ENCODE results near the gene B4GALT2. TPM values are rescaled to one million over a fixed set of nuclear protein-coding genes. Genes with fewer than 3 reads are reported as not detected.

The B4GALT2 gene
- total RNA-seq, 1 donor from 2014 or later, result 39.7 TPM

DNA sequence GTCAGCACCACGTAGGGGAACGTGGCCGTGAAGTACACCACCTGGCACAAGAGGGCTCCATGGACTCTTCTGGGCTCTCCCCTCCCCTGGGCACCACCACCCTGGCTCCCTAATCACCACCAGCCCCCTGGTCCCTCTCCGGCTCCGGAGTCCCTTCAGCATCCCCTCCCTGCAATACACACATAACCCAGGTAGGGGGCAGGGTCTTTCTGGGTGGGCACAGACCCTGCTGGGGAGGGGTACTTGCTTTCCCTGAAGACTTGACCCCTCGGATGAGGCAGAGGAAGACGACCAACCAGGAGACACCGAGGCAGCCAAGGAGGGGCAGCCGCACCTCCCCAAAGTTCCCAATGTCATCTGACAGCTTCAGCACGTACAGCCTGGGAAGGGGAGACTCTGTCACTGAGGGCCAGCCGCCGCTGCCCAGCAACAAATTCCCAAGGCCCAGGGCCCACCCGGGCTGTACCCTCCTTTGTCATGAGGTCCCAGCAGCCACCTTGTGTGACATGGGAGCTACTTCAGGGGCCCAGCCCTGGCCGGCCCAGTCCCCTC is 23.7 kb downstream of the B4GALT2 start:
- no peak for DNase-seq (ENCODE audit: low spot score)

DNA sequence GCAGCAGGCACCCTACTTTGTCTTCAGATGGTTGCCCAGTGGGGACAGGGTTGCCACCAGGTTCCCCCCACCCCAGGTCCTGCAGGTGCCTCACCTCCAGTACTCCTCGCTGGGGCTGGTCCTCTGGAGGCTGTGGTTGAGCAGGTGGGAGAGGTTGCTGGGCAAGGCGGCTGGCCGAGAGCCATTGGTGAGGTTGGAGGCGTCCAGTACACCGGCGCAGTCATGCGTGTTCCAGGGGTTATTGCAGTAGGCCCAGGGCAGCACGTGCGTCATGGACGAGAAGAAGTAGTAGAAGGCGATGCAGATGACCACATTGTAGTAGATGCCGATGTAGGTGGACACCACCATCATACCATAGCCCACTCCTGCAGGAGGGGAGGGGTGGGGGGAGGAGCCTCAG is 29.2 kb downstream of the B4GALT2 start:
- no peak for DNase-seq (ENCODE audit: low spot score)

DNA sequence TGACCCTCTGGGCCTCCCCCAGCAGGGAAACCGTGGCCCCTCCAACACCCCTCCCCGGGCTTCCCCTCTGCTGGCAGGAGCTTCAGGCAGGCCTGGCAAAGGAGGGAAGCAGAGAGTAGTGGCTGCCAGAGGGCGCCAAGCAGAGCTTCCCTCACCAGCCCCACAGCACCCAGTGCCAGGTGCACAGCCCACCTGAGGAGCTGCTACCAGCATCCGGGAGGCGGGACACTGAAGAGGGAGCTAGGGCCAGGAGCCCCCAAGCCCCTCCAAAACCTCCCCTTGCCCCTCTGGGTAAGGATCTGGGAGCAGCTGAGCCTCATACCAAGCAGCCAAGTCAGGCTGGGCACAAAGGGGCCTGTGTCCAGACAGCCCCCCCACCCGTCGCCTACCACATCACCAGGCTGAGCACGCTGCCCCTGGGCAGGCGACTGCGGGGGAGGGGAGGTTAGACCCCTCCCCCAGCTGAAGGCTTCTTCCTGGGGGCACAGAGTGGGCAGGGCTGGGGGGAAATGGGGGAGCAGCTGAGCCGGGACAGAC is 32.0 kb downstream of the B4GALT2 start:
- no peak for DNase-seq (ENCODE audit: low spot score)

DNA sequence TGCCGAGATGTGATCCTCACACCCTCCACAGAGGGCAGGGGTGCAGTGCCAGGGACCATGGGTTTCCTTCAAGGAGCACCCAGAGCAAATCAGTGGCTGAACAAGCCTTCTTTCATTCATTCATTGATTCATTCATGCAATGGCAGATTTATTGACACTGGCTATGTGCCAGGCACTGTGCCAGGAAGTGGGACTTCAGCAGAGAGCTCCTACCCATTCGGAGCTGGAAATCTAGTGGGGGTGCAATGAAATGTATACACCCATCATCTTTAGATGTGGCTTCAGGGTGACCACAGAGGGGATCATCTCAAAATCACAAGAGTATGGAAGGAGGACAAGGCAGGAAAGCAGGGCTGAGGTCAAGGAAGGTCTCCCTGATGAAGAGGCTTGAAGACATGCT is 33.4 kb downstream of the B4GALT2 start:
- DNase-seq (ENCODE audit: low spot score), result no peak

DNA sequence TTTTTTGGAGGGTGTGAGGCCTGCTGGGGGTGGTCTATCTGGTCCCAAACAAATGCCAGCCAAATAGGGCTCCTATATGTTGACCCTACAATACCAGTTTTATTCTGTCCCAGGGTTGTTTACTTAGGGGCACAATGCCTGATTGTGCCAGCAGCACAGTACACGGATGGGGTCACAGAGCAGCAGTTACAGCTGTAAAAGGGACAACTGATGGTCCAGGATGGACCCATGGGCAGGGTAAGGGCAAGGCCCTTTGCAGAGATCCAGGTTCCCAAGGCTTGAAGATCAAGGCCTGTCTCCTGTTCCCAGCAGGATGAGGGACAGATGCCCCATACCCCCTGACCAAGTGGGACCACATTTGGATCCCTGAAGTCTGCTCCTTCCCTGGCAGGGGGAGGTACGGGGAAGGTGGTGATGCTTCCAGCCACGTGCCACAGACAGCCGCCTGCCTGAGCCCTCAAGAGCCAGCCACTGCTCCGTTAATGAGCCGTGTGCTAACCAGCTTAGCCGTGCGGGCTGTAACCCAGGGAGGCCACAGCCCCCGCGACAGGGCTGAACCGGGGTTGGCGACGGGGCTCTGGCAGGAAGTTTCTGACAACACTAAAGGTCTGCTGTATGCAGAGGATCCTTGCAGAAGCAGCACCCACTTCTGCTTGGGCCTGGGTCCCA is 34.1 kb downstream of the B4GALT2 start:
- no peak for DNase-seq (ENCODE audit: low spot score)

DNA sequence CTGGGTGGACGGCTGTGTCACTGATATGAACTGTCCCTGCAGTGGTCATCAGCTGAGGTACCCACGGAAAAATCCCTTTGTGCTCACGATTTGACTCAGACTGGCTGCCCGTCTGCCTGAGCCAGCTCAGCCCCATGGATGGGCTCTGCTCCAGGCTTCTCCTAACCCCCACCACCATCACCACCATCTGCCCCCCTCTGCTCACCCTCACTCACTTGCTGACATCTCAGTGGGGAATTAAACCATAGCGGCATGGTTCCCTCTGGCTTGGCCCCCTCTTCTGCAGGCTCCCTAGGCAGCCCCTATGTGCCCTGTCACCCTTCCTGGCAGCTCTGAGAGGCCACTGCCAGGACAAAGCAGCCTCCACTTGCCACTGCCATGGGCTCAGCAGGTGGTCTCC is 34.9 kb downstream of the B4GALT2 start:
- no peak for DNase-seq (ENCODE audit: low spot score)

DNA sequence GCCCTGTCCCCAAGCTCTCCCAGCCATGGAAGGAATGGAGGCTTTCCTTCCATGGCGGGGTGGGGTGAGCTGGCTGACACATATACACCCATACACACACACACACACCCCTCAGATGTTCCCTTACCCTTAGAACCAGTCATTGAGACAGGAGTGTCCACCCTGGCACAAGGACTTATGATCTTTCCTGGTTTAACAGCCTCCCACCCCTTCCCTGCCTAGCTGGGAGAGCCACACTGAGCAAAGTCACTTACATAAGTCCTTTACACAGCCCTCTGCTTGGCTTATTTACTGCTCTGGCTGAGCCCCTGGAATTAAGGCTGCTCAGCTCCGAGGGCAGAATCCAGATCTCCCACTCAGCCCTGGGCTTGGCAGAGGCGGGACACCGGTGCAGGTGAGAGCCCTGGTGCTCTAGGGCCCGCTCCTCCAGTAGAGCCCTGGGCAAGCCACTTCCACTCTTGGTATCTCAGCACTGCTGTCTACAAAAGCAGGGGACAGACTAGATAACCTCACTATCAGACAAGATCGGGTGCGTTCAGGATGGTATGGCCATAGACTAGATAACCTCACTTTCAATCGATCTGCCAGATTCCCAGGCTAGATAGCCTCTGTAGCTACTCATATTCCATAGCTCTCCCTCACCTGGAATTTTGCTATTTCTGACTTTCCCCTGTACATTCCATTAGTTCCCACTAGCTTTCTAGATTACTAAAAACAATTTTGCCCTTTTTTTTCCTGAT is 35.5 kb downstream of the B4GALT2 start:
- no peak for DNase-seq (ENCODE audit: low spot score)

DNA sequence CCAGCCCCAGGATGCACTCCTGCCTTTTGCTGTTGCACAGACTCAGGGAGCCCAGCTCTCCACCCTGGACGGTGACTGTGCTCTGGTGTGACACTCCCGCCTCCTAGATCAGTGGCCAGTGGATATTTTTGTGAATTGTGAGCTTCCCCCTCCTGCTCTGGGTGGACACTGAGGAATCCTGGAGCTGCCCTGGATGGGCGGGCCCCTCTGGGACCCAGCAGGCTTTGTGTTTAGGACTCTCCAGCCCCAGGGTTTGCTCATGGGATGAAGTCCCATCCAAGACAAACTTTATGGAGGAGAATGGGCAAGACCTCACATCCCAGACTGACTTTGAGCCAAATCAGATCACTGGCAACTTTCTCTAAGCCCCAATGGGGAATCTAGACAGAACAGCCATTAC is 36.2 kb downstream of the B4GALT2 start:
- no peak for DNase-seq (ENCODE audit: low spot score)

DNA sequence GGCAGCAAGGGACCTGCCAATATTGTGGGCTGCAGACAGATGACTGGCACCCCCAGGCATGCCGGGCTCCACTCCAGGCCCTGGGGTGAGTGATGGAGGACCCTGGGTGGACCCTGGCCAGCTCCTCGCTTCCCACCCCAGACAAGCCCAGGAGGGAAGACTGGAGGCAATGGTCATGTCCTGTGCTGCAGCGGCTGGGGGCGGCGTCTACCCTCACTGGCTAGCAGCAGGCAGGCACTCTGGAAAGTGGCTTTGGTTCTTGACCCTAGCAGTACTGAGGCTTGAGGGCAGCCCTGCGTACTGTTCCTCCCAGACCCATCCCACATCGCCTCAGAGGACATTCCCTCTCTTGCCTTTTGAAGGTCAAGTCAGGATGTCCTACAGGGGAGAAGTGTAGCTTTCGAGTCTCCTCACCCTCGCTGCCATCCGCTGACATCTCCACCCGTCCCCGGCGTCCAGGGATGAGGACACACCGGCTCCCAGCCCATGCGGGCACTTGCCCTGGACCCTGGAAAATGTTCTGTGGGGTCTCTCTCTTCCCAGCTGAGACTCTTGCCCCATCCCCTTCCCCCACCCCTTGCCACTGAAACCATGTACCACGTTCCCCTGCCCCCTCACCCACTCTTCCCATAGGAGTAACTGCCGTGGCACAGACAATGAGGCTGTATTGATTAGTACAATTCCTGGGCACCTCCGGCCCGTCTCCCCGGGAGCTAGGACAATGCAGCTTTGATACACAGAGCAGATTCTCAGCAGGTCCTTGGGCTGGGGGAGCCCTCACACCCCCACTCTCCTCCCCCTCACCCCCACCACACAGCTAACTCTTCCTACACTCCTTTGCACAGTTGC is 37.3 kb downstream of the B4GALT2 start:
- no peak for DNase-seq (ENCODE audit: low spot score)

DNA sequence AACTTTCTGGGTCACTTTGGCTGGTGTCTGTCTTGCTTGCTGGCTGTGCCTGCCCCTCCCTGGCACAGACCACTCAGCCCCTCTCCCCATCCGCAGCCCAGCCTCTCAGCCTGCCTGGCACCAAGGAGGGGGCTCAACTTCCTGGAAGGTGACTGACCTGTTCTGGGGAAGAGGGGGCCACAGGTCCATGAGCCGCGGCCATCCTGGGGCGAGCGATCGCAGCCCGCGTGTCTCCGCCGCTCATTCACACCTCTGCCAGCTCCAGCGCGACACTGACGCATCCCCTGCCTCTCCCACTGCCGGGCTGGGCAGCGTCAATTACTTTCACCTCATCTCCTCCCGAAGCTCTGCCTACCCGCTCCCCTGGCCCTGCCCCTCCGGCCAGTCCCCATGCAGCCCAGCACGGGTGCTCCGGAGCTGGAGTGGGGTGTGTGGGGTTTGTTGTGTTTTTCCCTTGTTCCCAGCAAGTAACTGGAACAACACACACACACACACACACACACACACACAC is 37.9 kb downstream of the B4GALT2 start:
- no peak for DNase-seq (ENCODE audit: low spot score)

DNA sequence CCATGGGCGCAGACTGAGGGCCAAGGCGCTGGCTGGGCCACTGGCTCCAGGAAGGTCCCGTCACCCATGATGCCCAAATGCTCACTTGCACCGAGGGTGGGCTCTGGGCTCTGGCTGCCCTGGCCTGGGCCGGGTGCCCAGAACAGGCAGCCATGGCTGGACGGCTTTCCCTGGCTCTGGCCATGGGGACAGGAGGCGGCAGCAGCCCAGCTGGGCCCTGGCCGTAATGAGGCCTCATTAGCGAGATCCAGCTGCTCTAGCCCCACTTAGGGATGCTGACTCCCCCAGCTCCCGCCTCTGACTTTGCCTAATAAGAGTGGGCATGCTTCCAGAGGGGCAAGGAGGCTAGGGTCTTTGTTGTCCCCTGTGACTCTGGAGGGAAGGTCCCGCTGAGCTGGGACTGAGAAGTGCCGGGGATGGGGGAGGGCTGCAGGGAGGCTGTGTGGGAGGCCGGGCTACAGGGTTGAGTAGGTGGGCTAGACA is 40.5 kb downstream of the B4GALT2 start:
- no peak for DNase-seq (ENCODE audit: low spot score)

DNA sequence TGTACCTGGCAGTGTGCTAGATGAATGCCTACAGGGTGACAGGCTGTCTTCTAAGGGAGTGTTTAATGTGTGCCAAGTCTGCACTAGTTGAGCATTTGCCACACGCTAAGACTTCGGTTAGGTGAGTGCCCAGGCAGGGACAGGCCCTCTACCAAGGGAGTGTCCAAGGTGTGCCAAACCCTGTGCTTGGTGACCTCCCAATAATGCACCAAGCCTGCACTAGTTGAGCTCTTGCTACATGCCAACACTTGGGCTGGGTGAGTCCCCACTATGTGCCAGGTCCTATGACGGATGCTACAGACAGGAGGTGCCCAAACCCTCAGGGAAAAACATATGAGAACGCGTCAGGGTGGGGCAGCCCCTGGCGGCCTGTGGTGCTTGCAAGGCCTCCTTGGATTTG is 41.5 kb downstream of the B4GALT2 start:
- no peak for DNase-seq (ENCODE audit: low spot score)

DNA sequence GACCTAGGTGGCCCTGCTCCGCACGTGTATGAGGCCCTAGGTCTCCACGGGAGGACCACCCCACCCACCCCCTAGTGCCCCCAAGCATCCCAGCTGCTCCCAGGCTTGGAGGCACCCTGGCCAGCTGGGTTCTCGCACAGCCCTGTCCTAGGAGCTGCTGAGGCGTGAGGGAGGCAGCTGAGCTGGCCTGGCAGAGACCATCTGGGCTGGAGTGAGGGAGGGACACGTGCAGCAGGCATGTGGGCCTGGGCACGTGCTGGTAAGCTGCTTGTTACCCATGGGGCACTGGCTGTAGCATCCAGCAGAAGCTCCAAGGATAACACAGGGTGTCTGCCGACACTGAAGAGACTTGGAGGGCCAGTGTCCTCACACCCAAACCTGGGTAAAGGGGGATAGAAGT is 42.1 kb downstream of the B4GALT2 start:
- DNase-seq (ENCODE audit: low spot score), result no peak

DNA sequence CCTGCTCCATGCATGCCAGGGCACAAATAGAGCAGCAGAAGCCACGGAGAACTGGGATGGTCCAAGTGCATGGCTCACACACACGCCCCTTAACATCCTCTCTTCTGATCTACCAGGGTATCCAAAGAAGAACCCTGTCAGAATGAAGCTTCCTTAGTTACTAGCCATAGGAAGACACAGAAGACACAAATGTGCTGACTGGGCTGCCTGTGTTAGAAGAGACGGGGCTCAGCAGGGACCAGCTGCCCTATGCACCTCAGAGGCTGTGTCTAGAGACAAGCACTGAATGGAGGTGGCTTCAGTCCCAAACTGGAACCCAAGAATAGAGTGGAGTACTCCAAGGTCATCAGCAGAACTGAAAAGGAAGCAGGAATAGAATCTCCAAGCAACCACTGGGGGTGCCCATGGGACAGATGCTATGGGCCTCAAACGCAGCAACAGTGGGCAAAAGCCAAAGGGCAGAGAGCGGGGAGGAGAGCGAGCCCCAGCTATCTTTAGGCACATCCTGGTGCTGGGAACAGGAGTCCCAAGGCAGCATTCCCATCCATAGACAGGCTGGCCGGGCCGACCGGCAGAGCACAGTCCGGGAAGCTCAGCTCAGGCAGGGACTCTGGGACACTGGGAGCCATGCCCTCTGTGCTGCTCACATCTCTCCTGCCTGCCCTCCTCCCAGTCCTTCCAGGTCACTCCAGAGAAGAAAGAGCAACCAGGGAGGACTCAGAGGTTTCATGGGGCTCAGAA is 42.7 kb downstream of the B4GALT2 start:
- no peak for DNase-seq (ENCODE audit: low spot score)

DNA sequence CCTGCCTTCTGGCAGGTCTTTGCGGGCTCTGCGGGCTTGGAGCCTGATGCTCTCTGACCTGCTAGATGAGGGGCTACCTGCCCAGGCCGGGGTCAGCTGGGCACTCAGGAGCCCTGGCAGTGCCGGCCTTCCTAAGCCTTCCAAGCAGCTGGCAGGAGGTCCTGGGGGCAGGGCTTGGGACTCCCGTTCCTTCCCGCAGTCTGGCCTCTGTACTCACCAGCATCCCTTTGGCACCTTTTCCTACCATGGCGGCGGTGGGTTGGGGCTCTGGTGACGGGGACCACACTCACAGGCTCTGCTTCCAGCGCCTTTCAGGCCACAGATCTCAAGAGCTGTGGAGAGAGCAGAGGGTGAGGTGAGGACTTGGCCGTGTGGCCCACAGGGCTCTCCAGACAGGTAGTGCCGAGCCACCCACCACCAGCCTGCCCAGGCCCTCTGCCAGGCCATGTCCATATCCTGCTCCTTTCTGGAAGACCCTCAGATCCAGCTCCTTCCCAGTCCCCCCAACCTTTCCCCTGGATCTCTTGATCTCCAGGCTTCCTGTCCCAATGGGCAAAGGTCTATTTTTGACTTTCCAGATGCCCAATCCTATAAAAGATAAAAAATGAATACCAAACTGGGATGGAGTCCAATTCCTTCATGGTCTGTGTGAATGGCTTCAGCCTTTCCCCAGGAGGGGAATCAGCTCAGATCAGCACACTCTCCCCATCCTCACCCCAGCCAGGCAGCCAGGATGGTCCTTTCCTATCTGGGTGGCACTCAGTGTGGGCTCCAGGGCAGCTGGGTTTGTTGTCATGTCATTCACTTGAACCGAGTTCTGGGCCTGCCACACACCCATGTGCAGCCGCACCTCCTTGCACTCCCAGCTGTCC is 45.3 kb downstream of the B4GALT2 start:
- no peak for DNase-seq (ENCODE audit: low spot score)

DNA sequence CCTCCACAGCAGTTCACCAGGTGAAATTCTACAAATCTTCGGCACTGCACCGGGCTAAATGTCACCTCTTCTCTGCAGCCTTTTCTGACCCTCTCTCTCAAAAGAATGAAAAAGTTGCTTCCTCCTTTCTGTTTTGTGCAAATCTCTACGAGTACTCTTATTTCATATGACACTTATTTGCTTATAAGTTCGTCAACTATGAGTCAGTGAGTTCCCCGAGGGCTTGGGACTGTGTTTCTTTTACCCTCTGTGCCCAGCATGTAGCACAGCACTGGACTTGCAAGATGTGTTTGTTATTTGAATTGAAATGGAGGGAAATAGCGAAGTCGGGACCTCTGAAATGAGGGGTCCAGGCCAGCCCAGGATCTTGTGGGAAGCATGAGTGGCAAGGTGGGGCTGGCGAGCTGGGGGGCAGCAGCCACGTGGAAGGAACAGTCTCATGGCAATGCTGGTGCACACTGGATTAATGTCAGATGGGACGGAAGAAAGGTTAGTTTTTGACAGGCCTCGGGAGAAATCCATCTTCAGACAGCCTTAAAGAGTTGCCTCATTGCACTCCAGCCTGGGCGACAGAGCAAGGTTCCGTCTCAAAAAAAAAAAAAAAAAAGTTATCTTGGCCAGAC is 46.0 kb downstream of the B4GALT2 start:
- DNase-seq (ENCODE audit: low spot score), result no peak

DNA sequence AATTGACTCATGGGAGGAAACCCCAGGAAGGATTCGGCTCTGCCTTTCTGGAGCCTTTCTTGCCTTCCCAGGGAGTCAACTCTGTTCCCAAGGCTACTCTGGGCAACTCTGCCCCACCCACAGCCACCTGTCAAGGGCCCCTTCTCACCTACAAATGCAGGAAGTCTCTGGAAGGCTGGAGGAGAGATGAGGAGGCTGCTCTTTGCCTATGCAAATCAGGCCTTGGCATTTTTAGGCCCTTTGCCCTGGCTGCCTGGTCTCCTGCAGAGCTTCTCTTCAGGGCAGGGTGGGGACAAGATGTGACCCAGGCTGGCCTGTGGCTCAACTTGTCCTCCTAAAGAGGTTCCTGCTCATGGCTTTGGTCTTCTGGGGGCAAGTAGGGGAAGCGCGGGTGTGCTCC is 46.8 kb downstream of the B4GALT2 start:
- DNase-seq (ENCODE audit: low spot score), result no peak

DNA sequence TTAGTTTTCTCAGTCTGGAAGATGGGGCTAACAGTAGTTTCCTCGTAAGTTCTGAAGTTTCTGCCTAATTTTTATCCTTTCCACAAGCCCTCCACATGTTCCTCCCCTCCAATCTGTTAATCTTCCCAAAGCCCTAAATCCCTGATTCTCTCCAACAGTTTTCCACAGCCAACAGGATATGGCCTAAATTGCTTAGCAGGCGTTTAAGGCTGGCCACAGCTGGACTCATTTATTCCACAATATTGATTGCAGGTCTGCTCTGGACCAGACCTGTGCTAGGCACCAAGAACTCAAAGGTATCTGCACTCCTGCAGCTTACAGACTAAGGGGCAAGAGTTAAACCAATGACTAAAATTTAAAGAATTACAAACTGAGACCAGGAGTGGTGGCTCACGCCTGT is 48.3 kb downstream of the B4GALT2 start:
- DNase-seq (ENCODE audit: low spot score), result no peak

DNA sequence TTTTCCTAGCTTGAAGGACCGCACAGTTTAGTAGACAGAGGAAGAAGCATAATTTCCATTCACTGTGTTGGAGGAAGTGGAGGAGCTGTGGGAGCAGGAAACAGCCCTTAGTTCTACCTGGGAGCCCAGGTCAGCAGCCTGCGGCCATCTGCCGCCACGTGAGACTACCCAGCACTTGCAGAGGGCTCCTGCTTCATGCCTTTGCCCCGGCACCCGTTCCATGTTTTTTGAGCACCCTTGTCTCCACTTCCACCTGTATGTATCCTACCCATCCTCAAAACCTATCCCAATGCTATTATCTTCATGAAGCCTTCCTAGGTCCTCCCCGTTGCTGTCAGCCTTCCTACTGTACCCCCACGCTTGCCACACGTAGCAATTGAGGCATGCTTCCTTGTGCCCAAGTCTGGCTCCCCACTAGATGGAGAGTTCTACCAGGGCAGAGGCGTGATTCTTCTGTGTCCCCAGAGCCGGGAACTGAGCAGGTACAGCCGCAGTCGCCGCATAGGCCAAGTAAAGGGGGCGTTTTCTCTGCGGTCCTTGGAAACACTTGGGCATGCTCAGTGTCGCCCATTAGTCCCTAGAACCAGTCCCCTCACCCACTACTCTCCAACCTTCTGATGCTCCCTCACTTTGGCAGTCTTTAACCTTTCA is 50.4 kb downstream of the B4GALT2 start:
- DNase-seq (ENCODE audit: low spot score), result no peak
